ENCODE results near the gene MUSK.
"Not testable (repeated sequence)": the region's sequence is repeated elsewhere in the genome, so short reads cannot be mapped to it uniquely, and the experiment has no call there.

GRCh38 chr9:110695846-110696245 lies 27.3 kb downstream of the MUSK start:
- TF ChIP-seq, protein P1, sequence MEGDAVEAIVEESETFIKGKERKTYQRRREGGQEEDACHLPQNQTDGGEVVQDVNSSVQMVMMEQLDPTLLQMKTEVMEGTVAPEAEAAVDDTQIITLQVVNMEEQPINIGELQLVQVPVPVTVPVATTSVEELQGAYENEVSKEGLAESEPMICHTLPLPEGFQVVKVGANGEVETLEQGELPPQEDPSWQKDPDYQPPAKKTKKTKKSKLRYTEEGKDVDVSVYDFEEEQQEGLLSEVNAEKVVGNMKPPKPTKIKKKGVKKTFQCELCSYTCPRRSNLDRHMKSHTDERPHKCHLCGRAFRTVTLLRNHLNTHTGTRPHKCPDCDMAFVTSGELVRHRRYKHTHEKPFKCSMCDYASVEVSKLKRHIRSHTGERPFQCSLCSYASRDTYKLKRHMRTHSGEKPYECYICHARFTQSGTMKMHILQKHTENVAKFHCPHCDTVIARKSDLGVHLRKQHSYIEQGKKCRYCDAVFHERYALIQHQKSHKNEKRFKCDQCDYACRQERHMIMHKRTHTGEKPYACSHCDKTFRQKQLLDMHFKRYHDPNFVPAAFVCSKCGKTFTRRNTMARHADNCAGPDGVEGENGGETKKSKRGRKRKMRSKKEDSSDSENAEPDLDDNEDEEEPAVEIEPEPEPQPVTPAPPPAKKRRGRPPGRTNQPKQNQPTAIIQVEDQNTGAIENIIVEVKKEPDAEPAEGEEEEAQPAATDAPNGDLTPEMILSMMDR (IDR thresholded peaks at IDR 0.05): not testable (repeated sequence)
- not testable (repeated sequence) for TF ChIP-seq POLR2A, POLR2AphosphoS5, EP300 (IDR thresholded peaks at IDR 0.05)
